Astrocyte of the spinal cord (primary cell): ENCODE measurements around the gene MADD.

Experiments
- DNase-seq: peaks from one replicate; pipeline ENCODE4 v3.0.0; 2011; ENCODE audit warnings: low read depth, low spot score
- H3K4me3 ChIP-seq: 2 replicates; pipeline ENCODE4 v1.5.1; 2011; ENCODE audit warnings: low read depth, mild to moderate bottlenecking, low read length, moderate library complexity
- CTCF ChIP-seq: IDR thresholded peaks from 2 replicates; pipeline ENCODE4 v1.5.1; 2012; ENCODE audit warnings: low read depth, mild to moderate bottlenecking, low read length, inconsistent platforms
- in situ Hi-C: cut with HindIII; loops from 2 replicates; pipeline ENCODE4 v1.10.0; 2017; ENCODE audit warnings: low sequenced_read_pairs

Gene MADD

GRCh38 chr11:47271328-47271727, 1.4 kb downstream of the MADD start:
- no peak overlapping the region for H3K4me3 ChIP-seq
- no peak for DNase-seq
- TF ChIP-seq CTCF: no peak
- in situ Hi-C loops: no loop called here

GRCh38 chr11:47271961-47272661, 2.2 kb downstream of the MADD start:
- in situ Hi-C loops: no loop called here
- DNase-seq: no peak
- no peak overlapping the region for H3K4me3 ChIP-seq
- no peak for TF ChIP-seq CTCF

- in situ Hi-C loops: no loop called here
- TF ChIP-seq CTCF: no peak
- DNase-seq: no peak
- H3K4me3 ChIP-seq: no peak overlapping the region
Observed at GRCh38 chr11:47272706-47273105, 2.8 kb downstream of the MADD start.

- no peak for TF ChIP-seq CTCF
- in situ Hi-C loops: no loop called here
- DNase-seq: no peak
- H3K4me3 ChIP-seq: no peak overlapping the region
Observed at GRCh38 chr11:47274495-47275235, 4.7 kb downstream of the MADD start.

GRCh38 chr11:47276923-47277322, 7.0 kb downstream of the MADD start:
- DNase-seq: no peak
- no peak for TF ChIP-seq CTCF
- in situ Hi-C loops: no loop called here
- no peak overlapping the region for H3K4me3 ChIP-seq

- H3K4me3 ChIP-seq: no peak overlapping the region
- in situ Hi-C loops: no loop called here
- DNase-seq: no peak
- no peak for TF ChIP-seq CTCF
Observed at GRCh38 chr11:47278058-47278457, 8.1 kb downstream of the MADD start.
